MM.1S (cell line): ENCODE data around the gene CNTNAP2.

ENCODE experiments used
- DNase-seq: peaks from one replicate; pipeline ENCODE4 v3.0.0-alpha.2; 2015
- H2AFZ ChIP-seq: fragments of 300-600 bp; sonication (generic); 2 replicates; pipeline ENCODE4 v1.6.0; 2016; ENCODE audit warnings: antibody characterized with exemption, low read length
- H3F3A ChIP-seq: fragments of 300-600 bp; sonication (generic); 2 replicates; pipeline ENCODE4 v1.6.1; 2016; ENCODE audit warnings: mild to moderate bottlenecking, antibody characterized with exemption, low read length, moderate library complexity, mixed read lengths; ENCODE audit not compliant: insufficient read depth
- H3K27ac ChIP-seq: fragments of 300-600 bp; sonication (generic); 2 replicates; pipeline ENCODE4 v1.5.1; 2016; ENCODE audit warnings: mild to moderate bottlenecking, low read length
- H3K27me3 ChIP-seq: fragments of 300-600 bp; sonication (generic); replicated peaks from 2 replicates; pipeline ENCODE4 v1.6.0; 2016; ENCODE audit warnings: low read length; ENCODE audit not compliant: insufficient read depth
- H3K36me3 ChIP-seq: fragments of 300-600 bp; sonication (generic); replicated peaks from 2 replicates; pipeline ENCODE4 v1.6.1; 2016; ENCODE audit warnings: mild to moderate bottlenecking, low read length, mixed read lengths; ENCODE audit not compliant: insufficient read depth
- H3K4me1 ChIP-seq: fragments of 300-600 bp; sonication (generic); 2 replicates; pipeline ENCODE4 v1.6.1; 2016; ENCODE audit warnings: low read length, mixed read lengths
- H3K4me2 ChIP-seq: fragments of 300-600 bp; sonication (generic); 2 replicates; pipeline ENCODE4 v1.6.0; 2016; ENCODE audit warnings: low read depth, low read length
- H3K4me3 ChIP-seq: fragments of 300-600 bp; sonication (generic); 2 replicates; pipeline ENCODE4 v1.5.1; 2016; ENCODE audit warnings: low read length, mixed read lengths
- H3K79me2 ChIP-seq: fragments of 300-600 bp; sonication (generic); 2 replicates; pipeline ENCODE4 v1.6.1; 2016; ENCODE audit warnings: mixed run types, low read length, mixed read lengths
- H3K9ac ChIP-seq: fragments of 300-600 bp; sonication (generic); 2 replicates; pipeline ENCODE4 v1.6.1; 2016; ENCODE audit warnings: low read length, mixed read lengths
- H3K9me2 ChIP-seq: fragments of 300-600 bp; sonication (generic); replicated peaks from 2 replicates; pipeline ENCODE4 v1.6.1; 2016; ENCODE audit warnings: mild to moderate bottlenecking, low read length, mixed read lengths; ENCODE audit not compliant: insufficient read depth
- H3K9me3 ChIP-seq: fragments of 300-600 bp; sonication (generic); replicated peaks from 2 replicates; pipeline ENCODE4 v1.6.1; 2016; ENCODE audit warnings: mild to moderate bottlenecking, low read length, mixed read lengths; ENCODE audit not compliant: insufficient read depth
- H4K20me1 ChIP-seq: fragments of 300-600 bp; sonication (generic); 2 replicates; pipeline ENCODE4 v1.6.1; 2016; ENCODE audit warnings: mild to moderate bottlenecking, low read length, moderate library complexity, mixed read lengths; ENCODE audit not compliant: insufficient read depth
- EZH2 ChIP-seq: fragments of 300-600 bp; sonication (generic); optimal IDR thresholded peaks from 2 replicates; pipeline ENCODE3; 2017; ENCODE audit warnings: low read depth, mild to moderate bottlenecking, antibody characterized with exemption, low read length, mixed read lengths
- EZH2phosphoT487 ChIP-seq: fragments of 300-600 bp; sonication (generic); IDR thresholded peaks from 2 replicates; pipeline ENCODE4 v1.6.1; 2018; ENCODE audit warnings: antibody characterized with exemption, low read length
- TF ChIP-seq, protein P1 (sequence below): fragments of 300-600 bp; sonication (generic); IDR thresholded peaks from 2 replicates; pipeline ENCODE4 v1.5.1; 2016; ENCODE audit warnings: antibody characterized with exemption, low read length, mixed read lengths

The CNTNAP2 gene

DNA sequence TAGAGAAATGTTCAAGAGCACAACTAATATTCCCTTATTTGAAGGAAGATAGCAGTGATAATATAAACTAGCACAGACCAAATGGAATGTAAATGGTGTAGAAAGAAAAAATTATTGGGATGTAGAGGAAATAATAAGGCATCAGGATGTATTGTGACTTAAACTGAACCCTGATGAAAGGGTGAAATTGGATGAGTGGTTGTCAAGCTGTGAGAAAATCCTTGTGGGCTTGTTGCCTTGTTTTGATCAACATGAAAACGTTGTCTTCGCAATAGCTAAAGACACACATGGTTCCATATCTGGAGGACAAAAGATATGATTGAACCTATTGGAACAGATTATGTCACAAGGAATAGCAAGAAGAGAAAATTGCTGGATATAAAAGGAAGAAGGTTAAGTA lies 40.3 kb upstream of the CNTNAP2 start:
- TF ChIP-seq EZH2phosphoT487 (no peak), EZH2 (no peak)
- TF ChIP-seq, protein P1, sequence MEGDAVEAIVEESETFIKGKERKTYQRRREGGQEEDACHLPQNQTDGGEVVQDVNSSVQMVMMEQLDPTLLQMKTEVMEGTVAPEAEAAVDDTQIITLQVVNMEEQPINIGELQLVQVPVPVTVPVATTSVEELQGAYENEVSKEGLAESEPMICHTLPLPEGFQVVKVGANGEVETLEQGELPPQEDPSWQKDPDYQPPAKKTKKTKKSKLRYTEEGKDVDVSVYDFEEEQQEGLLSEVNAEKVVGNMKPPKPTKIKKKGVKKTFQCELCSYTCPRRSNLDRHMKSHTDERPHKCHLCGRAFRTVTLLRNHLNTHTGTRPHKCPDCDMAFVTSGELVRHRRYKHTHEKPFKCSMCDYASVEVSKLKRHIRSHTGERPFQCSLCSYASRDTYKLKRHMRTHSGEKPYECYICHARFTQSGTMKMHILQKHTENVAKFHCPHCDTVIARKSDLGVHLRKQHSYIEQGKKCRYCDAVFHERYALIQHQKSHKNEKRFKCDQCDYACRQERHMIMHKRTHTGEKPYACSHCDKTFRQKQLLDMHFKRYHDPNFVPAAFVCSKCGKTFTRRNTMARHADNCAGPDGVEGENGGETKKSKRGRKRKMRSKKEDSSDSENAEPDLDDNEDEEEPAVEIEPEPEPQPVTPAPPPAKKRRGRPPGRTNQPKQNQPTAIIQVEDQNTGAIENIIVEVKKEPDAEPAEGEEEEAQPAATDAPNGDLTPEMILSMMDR = no peak

DNA sequence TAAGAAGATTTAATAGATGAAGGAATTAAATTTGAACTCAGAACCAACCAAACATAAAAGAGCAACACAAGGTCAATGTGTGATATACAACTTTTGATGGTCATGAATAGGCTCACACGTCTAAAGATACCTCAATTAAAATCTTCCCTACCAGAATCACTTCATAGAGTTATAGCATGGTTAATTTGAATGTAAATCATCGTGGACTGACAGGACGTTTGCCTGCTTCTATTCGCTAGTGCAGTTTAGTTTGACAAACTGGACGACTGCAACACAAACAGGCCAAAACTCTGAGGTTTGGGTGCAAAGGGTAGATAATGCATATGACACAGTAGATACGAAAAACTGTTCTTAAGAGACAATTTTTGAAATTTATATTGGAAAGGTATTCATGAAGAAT lies 32.5 kb upstream of the CNTNAP2 start:
- Histone ChIP-seq H3K4me2 (no peak overlapping the region), H3K27ac (no peak overlapping the region), H2AFZ (no peak overlapping the region), H3F3A (no peaks in the 10 kb centered on the region), H3K36me3 (no peaks in the 10 kb centered on the region), H3K4me3 (no peak overlapping the region), H3K27me3 (no peaks in the 10 kb centered on the region), H3K9me2 (no peaks in the 10 kb centered on the region), H3K4me1 (no peaks in the 10 kb centered on the region), H3K9me3 (no peaks in the 10 kb centered on the region), H4K20me1 (no peaks in the 10 kb centered on the region), H3K9ac (no peak overlapping the region), H3K79me2 (no peaks in the 10 kb centered on the region)
- TF ChIP-seq, protein P1 = no peak
- no peak for TF ChIP-seq EZH2
- no peak for TF ChIP-seq EZH2phosphoT487
- DNase-seq = no peak

More for the DNA sequence above, 40.3 kb upstream of the CNTNAP2 start:
- no peak overlapping the region for H3K4me3 ChIP-seq
- H3K9ac ChIP-seq = no peak overlapping the region
- no peaks in the 10 kb centered on the region for H3K4me1 ChIP-seq
- DNase-seq = no peak
- H3K79me2 ChIP-seq = no peaks in the 10 kb centered on the region
- H3K4me2 ChIP-seq = no peak overlapping the region
- H2AFZ ChIP-seq = no peak overlapping the region
- no peaks in the 10 kb centered on the region for H3K27me3 ChIP-seq
- H3K27ac ChIP-seq = no peak overlapping the region
- no peaks in the 10 kb centered on the region for H3K9me2 ChIP-seq
- no peaks in the 10 kb centered on the region for H3F3A ChIP-seq
- H3K36me3 ChIP-seq = no peaks in the 10 kb centered on the region
- no peaks in the 10 kb centered on the region for H3K9me3 ChIP-seq
- no peaks in the 10 kb centered on the region for H4K20me1 ChIP-seq

DNA sequence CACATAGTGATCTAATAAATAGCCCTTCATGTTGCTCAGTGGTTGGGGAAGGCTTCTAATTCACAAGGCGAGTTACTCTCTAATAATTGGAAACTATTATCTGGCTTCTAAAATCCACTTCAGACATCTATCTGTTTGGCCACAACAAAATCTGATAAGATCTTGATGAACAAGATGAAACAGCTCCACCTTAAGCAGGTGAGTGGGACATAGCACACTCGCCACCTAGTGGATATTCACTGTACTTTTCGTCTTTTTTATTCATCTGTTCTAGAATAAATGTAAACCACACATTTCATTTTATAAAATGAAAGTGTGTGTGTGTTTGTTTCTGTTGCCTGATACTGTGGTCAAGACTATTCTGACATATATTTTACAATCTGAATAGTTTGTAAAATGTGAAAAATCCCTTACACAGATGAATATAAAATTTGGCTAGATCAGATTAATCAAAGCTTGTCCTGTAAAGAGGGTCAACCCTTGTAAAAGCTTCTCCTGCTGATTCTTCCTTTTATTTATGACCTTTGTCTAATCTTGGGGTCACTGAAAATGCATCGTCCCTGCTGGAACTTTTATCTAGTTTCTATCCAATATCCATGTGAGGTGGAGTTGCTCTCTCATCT lies 26.5 kb upstream of the CNTNAP2 start:
- Histone ChIP-seq H3K4me3 (no peak overlapping the region), H3K9ac (no peak overlapping the region), H2AFZ (no peak overlapping the region), H3K4me2 (no peak overlapping the region), H3K9me3 (no peaks in the 10 kb centered on the region), H3K79me2 (no peaks in the 10 kb centered on the region), H3K27ac (no peak overlapping the region), H4K20me1 (no peaks in the 10 kb centered on the region), H3K9me2 (no peaks in the 10 kb centered on the region), H3K27me3 (no peaks in the 10 kb centered on the region), H3K36me3 (no peaks in the 10 kb centered on the region), H3F3A (no peaks in the 10 kb centered on the region), H3K4me1 (no peaks in the 10 kb centered on the region)
- DNase-seq = peak; percentile 79
- no peak for TF ChIP-seq EZH2
- TF ChIP-seq, protein P1 = peak; percentile 95
